Mucosa of gallbladder (tissue), 1 donor: ENCODE results near the gene MARCHF6. TPM values are rescaled to one million over a fixed set of nuclear protein-coding genes. Genes with fewer than 3 reads are reported as not detected.
"Not testable (repeated sequence)": the region's sequence is repeated elsewhere in the genome, so short reads cannot be mapped to it uniquely, and the experiment has no call there.

Experiments used
- DNase-seq: peaks from one replicate; pipeline ENCODE4 v3.0.0-alpha.2; 2020; ENCODE audit warnings: low spot score
- total RNA-seq: library from RNA; stranded (reverse); gene quantifications from one replicate; pipeline ENCODE4 v1.2.1, GENCODE V29; 2021
- donor health status: DM: no; HTN: no; CAD: no.

The MARCHF6 gene
- total RNA-seq, 1 donor from 2014 or later = 163 TPM

GRCh38 chr5:10375146-10375545 is 21.7 kb downstream of the MARCHF6 start:
- not testable (repeated sequence) for DNase-seq

GRCh38 chr5:10376544-10376943 is 23.0 kb downstream of the MARCHF6 start:
- DNase-seq = no peak

- DNase-seq = no peak
Observed at GRCh38 chr5:10377081-10377480, 23.6 kb downstream of the MARCHF6 start.

GRCh38 chr5:10381803-10382202 is 28.3 kb downstream of the MARCHF6 start:
- DNase-seq = no peak

- DNase-seq = no peak
Observed at GRCh38 chr5:10384483-10384882, 31.0 kb downstream of the MARCHF6 start.

- no peak for DNase-seq
Observed at GRCh38 chr5:10387690-10388089, 34.2 kb downstream of the MARCHF6 start.

GRCh38 chr5:10391130-10391529 is 37.6 kb downstream of the MARCHF6 start:
- DNase-seq = no peak

- DNase-seq = not testable (repeated sequence)
Observed at GRCh38 chr5:10392567-10393328, 39.3 kb downstream of the MARCHF6 start.

GRCh38 chr5:10393491-10393890 is 40.0 kb downstream of the MARCHF6 start:
- no peak for DNase-seq

GRCh38 chr5:10396552-10396951 is 43.1 kb downstream of the MARCHF6 start:
- no peak for DNase-seq

- DNase-seq = no peak
Observed at GRCh38 chr5:10399839-10400238, 46.3 kb downstream of the MARCHF6 start.

GRCh38 chr5:10400411-10400810 is 46.9 kb downstream of the MARCHF6 start:
- no peak for DNase-seq

- no peak for DNase-seq
Observed at GRCh38 chr5:10400831-10401230, 47.3 kb downstream of the MARCHF6 start.

GRCh38 chr5:10401498-10401897 is 48.0 kb downstream of the MARCHF6 start:
- DNase-seq = no peak

Other genes with a start within 250 kb of the MARCHF6 start
- gene ATPSCKMT, start 103.8 kb upstream of the MARCHF6 start, total RNA-seq = 26.8 TPM
- 133 TPM for gene CCT5, start 103.4 kb upstream of the MARCHF6 start, total RNA-seq
- 90.1 TPM for gene CMBL, start 45.8 kb upstream of the MARCHF6 start, total RNA-seq
- gene ROPN1L, start 88.2 kb downstream of the MARCHF6 start, total RNA-seq = 0.26 TPM
- 1.4 TPM for gene ANKRD33B, start 210.4 kb downstream of the MARCHF6 start, total RNA-seq